K562 (cell line): ENCODE data around the gene ATP5MG. TPM values are rescaled to one million over a fixed set of nuclear protein-coding genes. Genes with fewer than 3 reads are reported as not detected.

Experiments used
- CEBPB ChIP-seq: fragments of 450-650 bp; IDR thresholded peaks from 2 replicates; pipeline ENCODE4 v1.6.1; 2016; ENCODE audit warnings: missing genetic modification characterization, missing compliant biosample characterization
- CHD2 ChIP-seq: IDR thresholded peaks from 2 replicates; pipeline ENCODE4 v1.6.1; 2011; ENCODE audit warnings: low read depth, low read length
- ESRRA ChIP-seq: fragments of 450-650 bp; IDR thresholded peaks from 2 replicates; pipeline ENCODE4 v1.6.1; 2014; ENCODE audit warnings: low read depth, mild to moderate bottlenecking, moderate library complexity, borderline replicate concordance
- GATAD2A ChIP-seq: fragments of 450-650 bp; IDR thresholded peaks from 2 replicates; pipeline ENCODE4 v1.6.1; 2017
- HDAC1 ChIP-seq, 2 experiments: fragments of 450-650 bp; IDR thresholded peaks; 2 replicates each; pipeline ENCODE4 v1.6.1; 2016 to 2017; ENCODE audit warnings: inconsistent platforms in 1 of 2, mild to moderate bottlenecking in 1 of 2, moderate library complexity in 1 of 2
- HMG20A ChIP-seq: fragments of 450-650 bp; formaldehyde crosslinking; conservative IDR thresholded peaks from 2 replicates; pipeline ENCODE4 v1.4.0; 2020; ENCODE audit warnings: mild to moderate bottlenecking, mixed read lengths
- ILK ChIP-seq: fragments of 450-650 bp; IDR thresholded peaks from 2 replicates; pipeline ENCODE4 v1.6.1; 2016; ENCODE audit warnings: missing genetic modification characterization, low read depth, mild to moderate bottlenecking, missing compliant biosample characterization, moderate library complexity, borderline replicate concordance
- NR2F6 ChIP-seq: fragments of 450-650 bp; formaldehyde crosslinking; IDR thresholded peaks from 2 replicates; pipeline ENCODE4 v1.4.0; 2020; ENCODE audit warnings: mild to moderate bottlenecking
- PBX2 ChIP-seq, 2 experiments: IDR thresholded peaks in 1 of 2; conservative IDR thresholded peaks in 1 of 2; 2 replicates each; pipeline ENCODE4 v1.6.1; 2016; ENCODE audit warnings: low read depth in 2 of 2, mild to moderate bottlenecking in 1 of 2, missing compliant biosample characterization in 1 of 2, missing genetic modification characterization in 1 of 2, moderate library complexity in 1 of 2
- PTTG1 ChIP-seq: fragments of 450-650 bp; IDR thresholded peaks from 2 replicates; pipeline ENCODE4 v1.6.1; 2016; ENCODE audit warnings: low read depth, mild to moderate bottlenecking, missing genetic modification characterization, missing compliant biosample characterization
- RBBP5 ChIP-seq: fragments of 200-600 bp; sonication (generic); IDR thresholded peaks from 2 replicates; pipeline ENCODE4 v1.6.1; 2012; ENCODE audit warnings: borderline replicate concordance, mild to moderate bottlenecking, low read length, control low read depth, inconsistent platforms; ENCODE audit not compliant: insufficient read depth, poor library complexity, severe bottlenecking
- TFAM ChIP-seq: fragments of 250-450 bp; sonication (Bioruptor Pico); conservative IDR thresholded peaks from 2 replicates; pipeline ENCODE4 v1.5.0; 2021; ENCODE audit warnings: mild to moderate bottlenecking, moderate library complexity
- ZBTB7A ChIP-seq: IDR thresholded peaks from 2 replicates; pipeline ENCODE4 v1.6.1; 2011; ENCODE audit warnings: low read depth, mild to moderate bottlenecking, low read length, moderate library complexity, borderline replicate concordance; ENCODE audit not compliant: control insufficient read depth
- ZNF197 ChIP-seq: fragments of 200-800 bp; sonication (Bioruptor generic); IDR thresholded peaks from 2 replicates; pipeline ENCODE4 v1.6.1; 2016; ENCODE audit warnings: low read depth, missing genetic modification characterization, missing compliant biosample characterization
- ZNF76 ChIP-seq: fragments of 250-450 bp; sonication (Bioruptor Pico); IDR thresholded peaks from 2 replicates; pipeline ENCODE4 v1.4.0; 2020; ENCODE audit warnings: mild to moderate bottlenecking, moderate library complexity, borderline replicate concordance
- polyA plus RNA-seq, 8 experiments: library from polyadenylated mRNA; depleted of rRNA in 4 of 8; stranded (reverse) in 5 of 8; unstranded in 3 of 8; fragments of >200 nt; fragmentation: Nextera tagmentation in 2 of 8; fragmentation: Illumina TruSeq in 1 of 8; extraction: Ambion mirVana in 2 of 8; extraction: Trizol in 1 of 8; gene quantifications; 2 replicates each; pipeline versions ENCODE4 v1.2.1 to v1.2.3, GENCODE V29; 2011 to 2014; ENCODE audit warnings: inconsistent platforms in 1 of 8, missing spikeins in 1 of 8
- total RNA-seq, 7 experiments: library from RNA; depleted of rRNA in 6 of 7; stranded (reverse); fragments of >200 nt in 6 of 7; fragmentation: Illumina TruSeq in 2 of 7; extraction: Trizol in 2 of 7; gene quantifications; 2 replicates each; pipeline versions ENCODE4 v1.2.1 to v1.2.3, GENCODE V29; 2011 to 2021; ENCODE audit warnings: low replicate concordance in 1 of 7
- TF ChIP-seq, protein P1 (sequence below): IDR thresholded peaks from 2 replicates; pipeline ENCODE4 v1.6.1; 2011; ENCODE audit warnings: borderline replicate concordance, low read depth, mild to moderate bottlenecking, moderate library complexity, low read length; ENCODE audit not compliant: insufficient read depth, poor library complexity, severe bottlenecking
- TF ChIP-seq, protein P2 (sequence below): fragments of 450-650 bp; IDR thresholded peaks from 2 replicates; pipeline ENCODE4 v1.6.1; 2016; ENCODE audit warnings: missing biosample characterization, missing genetic modification characterization
- TF ChIP-seq, protein P3 (sequence below): fragments of 250-450 bp; sonication (Bioruptor Pico); IDR thresholded peaks from 2 replicates; pipeline ENCODE4 v1.8.0; 2022; ENCODE audit warnings: inconsistent platforms, mild to moderate bottlenecking, moderate library complexity, borderline replicate concordance

Gene ATP5MG
- total and polyA plus RNA-seq, 9 of the 15 experiments (the other 6 are each of a cell fraction or from before 2014, with no cell fraction given) = 301 to 2,138 (median 434) TPM

GRCh38 chr11:118437208-118438125 lies 36.1 kb downstream of the ATP5MG start (continued):
- TF ChIP-seq, protein P1, sequence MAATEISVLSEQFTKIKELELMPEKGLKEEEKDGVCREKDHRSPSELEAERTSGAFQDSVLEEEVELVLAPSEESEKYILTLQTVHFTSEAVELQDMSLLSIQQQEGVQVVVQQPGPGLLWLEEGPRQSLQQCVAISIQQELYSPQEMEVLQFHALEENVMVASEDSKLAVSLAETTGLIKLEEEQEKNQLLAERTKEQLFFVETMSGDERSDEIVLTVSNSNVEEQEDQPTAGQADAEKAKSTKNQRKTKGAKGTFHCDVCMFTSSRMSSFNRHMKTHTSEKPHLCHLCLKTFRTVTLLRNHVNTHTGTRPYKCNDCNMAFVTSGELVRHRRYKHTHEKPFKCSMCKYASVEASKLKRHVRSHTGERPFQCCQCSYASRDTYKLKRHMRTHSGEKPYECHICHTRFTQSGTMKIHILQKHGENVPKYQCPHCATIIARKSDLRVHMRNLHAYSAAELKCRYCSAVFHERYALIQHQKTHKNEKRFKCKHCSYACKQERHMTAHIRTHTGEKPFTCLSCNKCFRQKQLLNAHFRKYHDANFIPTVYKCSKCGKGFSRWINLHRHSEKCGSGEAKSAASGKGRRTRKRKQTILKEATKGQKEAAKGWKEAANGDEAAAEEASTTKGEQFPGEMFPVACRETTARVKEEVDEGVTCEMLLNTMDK = no peak
- TF ChIP-seq TFAM (CRISPR knock-in tag) (no peak), ESRRA (no peak), ZNF76 (CRISPR knock-in tag) (no peak), ZBTB7A (0 out of 2 replicates have a peak, but pooled peaks have one; percentile 10), ZNF197 (CRISPR knock-in tag) (no peak), CEBPB (no peak), CHD2 (no peak), GATAD2A (no peak), PTTG1 (tag) (no peak), HMG20A (no peak), NR2F6 (CRISPR knock-in tag) (no peak), HDAC1 (IDR thresholded peaks at IDR 0.05) (peak in 1 of 2 experiments; percentile 57; a peak in 1 of 4 replicates), ILK (no peak), RBBP5 (peak; percentile 25), PBX2 (CRISPR knock-in tag; IDR thresholded peaks at IDR 0.05; ENCODE audit: low read depth) (no peak), PBX2 (tag; conservative IDR thresholded peaks at IDR 0.05; ENCODE audit: low read depth) (no peak)
- TF ChIP-seq, protein P2, sequence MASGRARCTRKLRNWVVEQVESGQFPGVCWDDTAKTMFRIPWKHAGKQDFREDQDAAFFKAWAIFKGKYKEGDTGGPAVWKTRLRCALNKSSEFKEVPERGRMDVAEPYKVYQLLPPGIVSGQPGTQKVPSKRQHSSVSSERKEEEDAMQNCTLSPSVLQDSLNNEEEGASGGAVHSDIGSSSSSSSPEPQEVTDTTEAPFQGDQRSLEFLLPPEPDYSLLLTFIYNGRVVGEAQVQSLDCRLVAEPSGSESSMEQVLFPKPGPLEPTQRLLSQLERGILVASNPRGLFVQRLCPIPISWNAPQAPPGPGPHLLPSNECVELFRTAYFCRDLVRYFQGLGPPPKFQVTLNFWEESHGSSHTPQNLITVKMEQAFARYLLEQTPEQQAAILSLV (tag) = no peak
- TF ChIP-seq, protein P3, sequence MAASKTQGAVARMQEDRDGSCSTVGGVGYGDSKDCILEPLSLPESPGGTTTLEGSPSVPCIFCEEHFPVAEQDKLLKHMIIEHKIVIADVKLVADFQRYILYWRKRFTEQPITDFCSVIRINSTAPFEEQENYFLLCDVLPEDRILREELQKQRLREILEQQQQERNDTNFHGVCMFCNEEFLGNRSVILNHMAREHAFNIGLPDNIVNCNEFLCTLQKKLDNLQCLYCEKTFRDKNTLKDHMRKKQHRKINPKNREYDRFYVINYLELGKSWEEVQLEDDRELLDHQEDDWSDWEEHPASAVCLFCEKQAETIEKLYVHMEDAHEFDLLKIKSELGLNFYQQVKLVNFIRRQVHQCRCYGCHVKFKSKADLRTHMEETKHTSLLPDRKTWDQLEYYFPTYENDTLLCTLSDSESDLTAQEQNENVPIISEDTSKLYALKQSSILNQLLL (CRISPR knock-in tag) = no peak
